Heart left ventricle (tissue), 16 donors: Measurements from ENCODE around the gene DUSP11. TPM values are rescaled to one million over a fixed set of nuclear protein-coding genes. Genes with fewer than 3 reads are reported as not detected.
A peak's percentile ranks its signal among the peaks of the same experiment; 100 is the strongest.

Source experiments
- ATAC-seq, 4 donors: fragments of 200-7000 bp; cut with Tn5 transposase; one replicate each; pipeline ENCODE4 v1.9.1; 2020 to 2022; ENCODE audit warnings: moderate library complexity in 4 of 4, mild to moderate bottlenecking in 3 of 4, moderate number of reproducible peaks in 1 of 4
- DNase-seq, 5 donors: peaks; one replicate each; pipeline ENCODE4 v3.0.0-alpha.2; 2020
- H3K27ac ChIP-seq, 12 donors: fragments of 200-600 bp; sonication (generic) in 4 of 12; one replicate each; pipeline versions ENCODE4 v1.5.0 to v1.8.0; 2016 to 2022; ENCODE audit warnings: mild to moderate bottlenecking in 2 of 12
- H3K27me3 ChIP-seq, 9 donors: fragments of 200-600 bp; sonication (generic) in 2 of 9; one replicate each; pipeline versions ENCODE4 v1.5.1 to v1.8.0; 2016 to 2022; ENCODE audit warnings: mild to moderate bottlenecking in 3 of 9
- H3K36me3 ChIP-seq, 9 donors: fragments of 200-600 bp; sonication (generic) in 2 of 9; one replicate each; pipeline versions ENCODE4 v1.5.0 to v1.8.0; 2018 to 2022; ENCODE audit warnings: mild to moderate bottlenecking in 2 of 9
- H3K4me1 ChIP-seq, 12 donors: fragments of 200-600 bp; sonication (generic) in 4 of 12; one replicate each; pipeline versions ENCODE4 v1.5.0 to v1.8.0; 2016 to 2022; ENCODE audit warnings: mild to moderate bottlenecking in 3 of 12
- H3K4me3 ChIP-seq, 12 donors: fragments of 200-600 bp; sonication (generic) in 4 of 12; one replicate each; pipeline versions ENCODE4 v1.5.0 to v1.8.0; 2017 to 2022; ENCODE audit warnings: mild to moderate bottlenecking in 9 of 12, moderate library complexity in 4 of 12
- H3K9me3 ChIP-seq, 12 donors: fragments of 200-600 bp; sonication (generic) in 4 of 12; one replicate each; pipeline versions ENCODE4 v1.5.0 to v1.8.0; 2016 to 2022; ENCODE audit warnings: mild to moderate bottlenecking in 1 of 12
- POLR2A ChIP-seq, 2 donors: fragments of 450-650 bp; IDR thresholded peaks; one replicate each; pipeline ENCODE4 v1.6.1; 2017; ENCODE audit warnings: antibody characterized with exemption in 2 of 2, mild to moderate bottlenecking in 2 of 2, moderate library complexity in 2 of 2
- WGBS, 4 donors: extraction: QIAGEN DNeasy Blood & Tissue Kit in 2 of 4; methylation state at CpG; one replicate each; pipeline versions ENCODE4 v1.1.5 to v1.1.7; 2013 to 2018; 5-methylcytosine and 5-hydroxymethylcytosine counted together
- intact Hi-C, 10 donors: fragments of 100-400 bp; cut with DNase I; formaldehyde crosslinking; loops; one replicate each; pipeline versions ENCODE4 v1.11.1 to v1.14.2; 2022
- polyA plus RNA-seq, 2 donors: library from polyadenylated mRNA; stranded (reverse); fragments of 200-250 nt; gene quantifications; one replicate each; pipeline ENCODE4 v1.2.3, GENCODE V29; 2013
- total RNA-seq, 9 donors: library from RNA; depleted of rRNA in 2 of 9; stranded (reverse); fragments of >200 nt in 2 of 9; fragmentation: NEBNext Ultra II Directional in 3 of 9; extraction: Animal tissue kit (Norgen Biotek cat#: 25700) in 3 of 9; gene quantifications; one replicate each; pipeline versions ENCODE4 v1.1.0 to v1.2.4, GENCODE V29; 2016 to 2023
- TF ChIP-seq, protein P1 (sequence below), 12 donors: fragments of 200-600 bp; sonication (generic) in 4 of 12; IDR thresholded peaks; one replicate each; pipeline versions ENCODE4 v1.5.0 to v1.8.0; 2018 to 2022; ENCODE audit warnings: antibody characterized with exemption in 12 of 12, mild to moderate bottlenecking in 5 of 12
- donor health status: ischemic (EF 13 %, LVEDD 7.1; RV severe dilation, severe dysfunction).
- donor health status: healthy with polysubstance abuse.
- donor health status: DM: no; HTN: yes; CAD: no.
- donor health status: DM: no; HTN: no; CAD: no.
- donor health status: ischemic (EF 25% LVEDD 6.9; RV normal size, moderate dysfunction).
- donor health status: ischemic (EF 25% LVEDD 5.7; RV mildly dilated, moderate dysfunction).
- donor health status: healthy.
- donor health status: DM: yes; HTN: yes; CAD: no.
- donor health status: ischemic (EF 35%, LVEDD 5.7; RV mildly dilated, moderate dysfunction).
- donor health status: nonischemic (EF 11% LVEDD 7.7; RV severe dilation, severe dysfunction).
- donor health status: DM: yes; HTN: yes; CAD: no.
- donor health status: PGD.
- donor health status: ischemic (EF 29% LVEDD 5.4; RV normal size, mild dysfunction).
- donor health status: nonischemic (EF 23%, LVEDD 6.1; RV moderate dilation, normal function).

The DUSP11 gene
- total and polyA plus RNA-seq, 11 donors: 6.7 to 13.8 (median 10.8) TPM

DNA sequence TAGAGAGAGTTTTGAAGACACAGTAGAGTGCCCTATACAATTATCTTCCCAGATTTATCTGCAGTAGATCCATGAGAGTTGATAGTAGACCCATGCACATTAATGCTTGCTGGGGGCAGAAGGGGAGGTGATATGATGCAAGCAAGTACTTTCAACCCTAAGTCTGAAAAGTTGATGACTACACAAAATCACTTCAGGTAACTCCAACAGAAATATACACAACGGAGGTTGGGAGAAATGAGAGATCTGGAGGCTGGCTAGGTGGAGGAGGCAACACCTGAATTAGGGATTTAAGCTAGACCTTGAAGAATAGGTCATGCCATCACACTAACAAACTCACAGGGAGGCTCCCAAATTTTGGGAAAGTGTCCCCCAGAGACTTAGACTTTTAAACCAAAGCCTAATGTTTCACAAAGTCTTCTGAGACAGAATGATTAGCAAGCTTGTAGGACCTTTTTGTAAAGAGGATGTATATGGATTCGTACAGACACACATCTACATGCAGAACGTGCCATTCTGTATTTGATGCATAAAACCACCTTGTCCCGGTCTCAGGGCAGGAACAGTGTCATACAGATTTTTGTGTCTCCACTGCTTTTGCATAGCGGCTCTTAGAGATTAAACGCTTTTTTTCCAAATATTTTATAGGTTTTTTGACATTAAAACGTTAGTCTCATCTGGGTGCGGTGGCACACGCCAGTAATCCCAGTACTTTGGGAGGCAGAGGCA lies 47.9 kb upstream of the DUSP11 start:
- DNase-seq (no peak), ATAC-seq (no peak)
- intact Hi-C loops: loop anchor here in 4 of 10 donors (10.0 kb wide), 7 partner anchors 157 to 757 kb away; partner anchors contain the start of genes TET3 (in 4 of the 4) and BOLA3 (in 2 of the 4)
- TF ChIP-seq, protein P1, sequence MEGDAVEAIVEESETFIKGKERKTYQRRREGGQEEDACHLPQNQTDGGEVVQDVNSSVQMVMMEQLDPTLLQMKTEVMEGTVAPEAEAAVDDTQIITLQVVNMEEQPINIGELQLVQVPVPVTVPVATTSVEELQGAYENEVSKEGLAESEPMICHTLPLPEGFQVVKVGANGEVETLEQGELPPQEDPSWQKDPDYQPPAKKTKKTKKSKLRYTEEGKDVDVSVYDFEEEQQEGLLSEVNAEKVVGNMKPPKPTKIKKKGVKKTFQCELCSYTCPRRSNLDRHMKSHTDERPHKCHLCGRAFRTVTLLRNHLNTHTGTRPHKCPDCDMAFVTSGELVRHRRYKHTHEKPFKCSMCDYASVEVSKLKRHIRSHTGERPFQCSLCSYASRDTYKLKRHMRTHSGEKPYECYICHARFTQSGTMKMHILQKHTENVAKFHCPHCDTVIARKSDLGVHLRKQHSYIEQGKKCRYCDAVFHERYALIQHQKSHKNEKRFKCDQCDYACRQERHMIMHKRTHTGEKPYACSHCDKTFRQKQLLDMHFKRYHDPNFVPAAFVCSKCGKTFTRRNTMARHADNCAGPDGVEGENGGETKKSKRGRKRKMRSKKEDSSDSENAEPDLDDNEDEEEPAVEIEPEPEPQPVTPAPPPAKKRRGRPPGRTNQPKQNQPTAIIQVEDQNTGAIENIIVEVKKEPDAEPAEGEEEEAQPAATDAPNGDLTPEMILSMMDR (IDR thresholded peaks at IDR 0.05): no peak
- no peak for TF ChIP-seq POLR2A (IDR thresholded peaks at IDR 0.05)
- Histone ChIP-seq H3K36me3 (peaks cover 0 to 22% (median 17%) of the 10 kb centered on the region in 9 donors), H3K27me3 (no peaks in the 10 kb centered on the region), H3K4me1 (peaks cover 0 to 37% (median 15%) of the 10 kb centered on the region in 12 donors), H3K27ac (peak overlapping the region in 9 of 12 donors; percentile 57 to 99 (median 95)), H3K9me3 (no peaks in the 10 kb centered on the region), H3K4me3 (peak overlapping the region in 11 of 12 donors; percentile 71 to 97 (median 91))
- WGBS, 4 donors: 74 to 79% (median 77%) methylated on average over 9 of the region's 9 CpGs

GRCh38 chr2:73827018-73827417 lies 47.1 kb upstream of the DUSP11 start:
- 31 to 46% (median 41%) methylated on average over 2 of the region's 2 CpGs for WGBS, 4 donors
- Histone ChIP-seq H3K4me3 (no peak overlapping the region), H3K27ac (peak overlapping the region in 1 of 12 donors; percentile 48), H3K27me3 (no peaks in the 10 kb centered on the region), H3K36me3 (peaks cover 0 to 14% (median 11%) of the 10 kb centered on the region in 9 donors), H3K9me3 (no peaks in the 10 kb centered on the region), H3K4me1 (peaks cover 0 to 31% (median 12%) of the 10 kb centered on the region in 12 donors)
- DNase-seq: no peak
- no peak for ATAC-seq
- TF ChIP-seq POLR2A (IDR thresholded peaks at IDR 0.05): no peak
- TF ChIP-seq, protein P1 (IDR thresholded peaks at IDR 0.05): peak in 5 of 12 donors; percentile 7 to 20 (median 9)
- intact Hi-C loops: loop anchor here in 4 of 10 donors (10.0 kb wide), 7 partner anchors 158 to 758 kb away; partner anchors contain the start of genes TET3 (in 4 of the 4) and BOLA3 (in 2 of the 4)

- ATAC-seq: no peak
Measured at GRCh38 chr2:73825408-73825807, 45.5 kb upstream of the DUSP11 start.

More at GRCh38 chr2:73825408-73825807, 45.5 kb upstream of the DUSP11 start:
- no peak for DNase-seq
- Histone ChIP-seq H3K27me3 (no peaks in the 10 kb centered on the region), H3K9me3 (no peaks in the 10 kb centered on the region), H3K27ac (no peak overlapping the region), H3K4me3 (no peak overlapping the region), H3K4me1 (peaks cover 0 to 21% (median 12%) of the 10 kb centered on the region in 12 donors), H3K36me3 (no peaks in the 10 kb centered on the region)
- 62 to 80% (median 70%) methylated on average over 4 of the region's 4 CpGs for WGBS, 4 donors
- intact Hi-C loops: loop anchor here in 4 of 10 donors (10.0 kb wide), 7 partner anchors 159 to 759 kb away; partner anchors contain the start of genes TET3 (in 4 of the 4) and BOLA3 (in 2 of the 4)
- no peak for TF ChIP-seq POLR2A (IDR thresholded peaks at IDR 0.05)
- TF ChIP-seq, protein P1 (IDR thresholded peaks at IDR 0.05): no peak
